Breast epithelium (tissue), 3 donors: Measurements from ENCODE around the gene ALKBH3.

Experiments
- POLR2A ChIP-seq: fragments of 450-650 bp; IDR thresholded peaks from one replicate; pipeline ENCODE4 v1.6.1; 2016; ENCODE audit warnings: antibody characterized with exemption, mild to moderate bottlenecking, moderate library complexity
- TF ChIP-seq, protein P1 (sequence below), 3 donors: fragments of 450-650 bp; IDR thresholded peaks; one replicate each; pipeline ENCODE4 v1.5.1; 2016 to 2017; ENCODE audit warnings: antibody characterized with exemption in 3 of 3, mild to moderate bottlenecking in 3 of 3, moderate library complexity in 3 of 3

DNA sequence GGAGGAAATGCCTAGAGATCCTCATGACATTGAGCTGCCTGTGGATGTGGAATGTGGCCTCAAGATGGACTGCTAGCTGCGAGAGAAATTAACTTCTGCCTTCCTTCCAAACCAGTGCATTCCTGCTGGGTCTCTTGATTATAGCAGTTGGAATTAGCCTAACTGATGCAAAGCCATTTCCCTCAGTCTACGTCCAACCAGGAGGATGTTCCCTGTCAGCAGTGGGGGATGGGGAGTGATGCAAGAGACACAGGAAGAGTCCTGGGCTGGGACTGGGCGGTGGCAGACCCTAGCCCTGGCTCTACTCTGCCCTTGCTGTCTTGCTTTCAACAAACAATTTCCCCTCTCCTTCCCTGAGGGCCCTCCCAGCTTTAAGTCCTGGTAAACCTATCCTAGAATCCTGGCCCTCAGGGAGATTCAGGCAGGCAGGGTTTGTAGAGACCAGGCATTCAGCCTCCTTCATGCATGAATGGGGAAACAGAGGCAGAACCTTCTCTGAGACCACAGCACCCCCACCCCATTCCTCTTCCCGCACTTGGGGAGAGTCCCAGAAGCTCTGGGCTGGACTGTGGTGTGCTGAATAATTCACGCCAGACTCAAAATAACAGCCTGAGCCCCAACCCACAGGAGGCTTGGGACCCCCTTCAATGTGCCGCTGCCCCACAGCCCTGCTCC, 78.8 kb downstream of the ALKBH3 start:
- TF ChIP-seq, protein P1, sequence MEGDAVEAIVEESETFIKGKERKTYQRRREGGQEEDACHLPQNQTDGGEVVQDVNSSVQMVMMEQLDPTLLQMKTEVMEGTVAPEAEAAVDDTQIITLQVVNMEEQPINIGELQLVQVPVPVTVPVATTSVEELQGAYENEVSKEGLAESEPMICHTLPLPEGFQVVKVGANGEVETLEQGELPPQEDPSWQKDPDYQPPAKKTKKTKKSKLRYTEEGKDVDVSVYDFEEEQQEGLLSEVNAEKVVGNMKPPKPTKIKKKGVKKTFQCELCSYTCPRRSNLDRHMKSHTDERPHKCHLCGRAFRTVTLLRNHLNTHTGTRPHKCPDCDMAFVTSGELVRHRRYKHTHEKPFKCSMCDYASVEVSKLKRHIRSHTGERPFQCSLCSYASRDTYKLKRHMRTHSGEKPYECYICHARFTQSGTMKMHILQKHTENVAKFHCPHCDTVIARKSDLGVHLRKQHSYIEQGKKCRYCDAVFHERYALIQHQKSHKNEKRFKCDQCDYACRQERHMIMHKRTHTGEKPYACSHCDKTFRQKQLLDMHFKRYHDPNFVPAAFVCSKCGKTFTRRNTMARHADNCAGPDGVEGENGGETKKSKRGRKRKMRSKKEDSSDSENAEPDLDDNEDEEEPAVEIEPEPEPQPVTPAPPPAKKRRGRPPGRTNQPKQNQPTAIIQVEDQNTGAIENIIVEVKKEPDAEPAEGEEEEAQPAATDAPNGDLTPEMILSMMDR (IDR thresholded peaks at IDR 0.05): no peak
- TF ChIP-seq POLR2A: no peak
